Activated naive CD8-positive, alpha-beta T cell treated with anti-CD3 and anti-CD28 coated beads, Interleukin-2, amount 50 U/mL, for 24 hours (primary cell): Measurements from ENCODE around the gene SRGAP2C.
A peak's percentile ranks its signal among the peaks of the same experiment; 100 is the strongest.
"Not testable (repeated sequence)": the region's sequence is repeated elsewhere in the genome, so short reads cannot be mapped to it uniquely, and the experiment has no call there.

Source experiments
- ATAC-seq: fragments of 150-1000 bp; cut with Tn5 transposase; one replicate; pipeline ENCODE4 v1.10.0; 2021
- DNase-seq: peaks from one replicate; pipeline ENCODE4 v3.0.0; 2021
- H3K27ac Mint-ChIP-seq: one replicate; pipeline ENCODE4 v1.8.0; 2021; ENCODE audit warnings: mild to moderate bottlenecking, mixed read lengths
- H3K27me3 Mint-ChIP-seq: one replicate; pipeline ENCODE4 v1.8.0; 2021; ENCODE audit warnings: mixed read lengths
- H3K36me3 Mint-ChIP-seq: one replicate; pipeline ENCODE4 v1.8.0; 2021; ENCODE audit warnings: low read depth, mixed read lengths
- H3K4me1 Mint-ChIP-seq: one replicate; pipeline ENCODE4 v1.8.0; 2021; ENCODE audit warnings: mixed read lengths
- H3K4me3 Mint-ChIP-seq: one replicate; pipeline ENCODE4 v1.8.0; 2021; ENCODE audit warnings: mild to moderate bottlenecking, moderate library complexity, mixed read lengths
- H3K9me3 Mint-ChIP-seq: one replicate; pipeline ENCODE4 v1.8.0; 2021; ENCODE audit warnings: mixed read lengths

The SRGAP2C gene

GRCh38 chr1:121205786-121206711, 21.3 kb downstream of the SRGAP2C start:
- H3K27me3 Mint-ChIP-seq, H3K4me3 Mint-ChIP-seq, H3K36me3 Mint-ChIP-seq, DNase-seq, H3K27ac Mint-ChIP-seq, H3K4me1 Mint-ChIP-seq, H3K9me3 Mint-ChIP-seq: not testable (repeated sequence)
- ATAC-seq = peak; percentile 24

- H3K27ac Mint-ChIP-seq, H3K27me3 Mint-ChIP-seq, H3K4me3 Mint-ChIP-seq, H3K9me3 Mint-ChIP-seq, DNase-seq, H3K36me3 Mint-ChIP-seq, H3K4me1 Mint-ChIP-seq, ATAC-seq: not testable (repeated sequence)
Observed at GRCh38 chr1:121207328-121207727, 22.6 kb downstream of the SRGAP2C start.

GRCh38 chr1:121208375-121208774, 23.6 kb downstream of the SRGAP2C start:
- H3K4me3 Mint-ChIP-seq, DNase-seq: not testable (repeated sequence)

GRCh38 chr1:121210778-121211177, 26.0 kb downstream of the SRGAP2C start:
- not testable (repeated sequence) for H3K4me3 Mint-ChIP-seq, H3K36me3 Mint-ChIP-seq, H3K27ac Mint-ChIP-seq, ATAC-seq, H3K27me3 Mint-ChIP-seq, H3K9me3 Mint-ChIP-seq, DNase-seq, H3K4me1 Mint-ChIP-seq

More at GRCh38 chr1:121208375-121208774, 23.6 kb downstream of the SRGAP2C start:
- H3K36me3 Mint-ChIP-seq, ATAC-seq, H3K27ac Mint-ChIP-seq, H3K9me3 Mint-ChIP-seq, H3K4me1 Mint-ChIP-seq, H3K27me3 Mint-ChIP-seq: not testable (repeated sequence)

- not testable (repeated sequence) for H3K9me3 Mint-ChIP-seq, DNase-seq, H3K4me1 Mint-ChIP-seq, H3K4me3 Mint-ChIP-seq, H3K27me3 Mint-ChIP-seq, H3K27ac Mint-ChIP-seq, H3K36me3 Mint-ChIP-seq, ATAC-seq
Observed at GRCh38 chr1:121213491-121213890, 28.7 kb downstream of the SRGAP2C start.

GRCh38 chr1:121214544-121215156, 29.9 kb downstream of the SRGAP2C start:
- H3K36me3 Mint-ChIP-seq, H3K27ac Mint-ChIP-seq, H3K4me1 Mint-ChIP-seq, H3K27me3 Mint-ChIP-seq, DNase-seq, ATAC-seq, H3K9me3 Mint-ChIP-seq, H3K4me3 Mint-ChIP-seq: not testable (repeated sequence)

GRCh38 chr1:121215699-121216417, 31.1 kb downstream of the SRGAP2C start:
- peak; percentile 28 for ATAC-seq
- not testable (repeated sequence) for H3K9me3 Mint-ChIP-seq, H3K36me3 Mint-ChIP-seq, H3K4me1 Mint-ChIP-seq, H3K27me3 Mint-ChIP-seq, H3K27ac Mint-ChIP-seq, DNase-seq, H3K4me3 Mint-ChIP-seq

- not testable (repeated sequence) for H3K27ac Mint-ChIP-seq
Observed at GRCh38 chr1:121216676-121217075, 31.9 kb downstream of the SRGAP2C start.

GRCh38 chr1:121221770-121222169, 37.0 kb downstream of the SRGAP2C start:
- H3K27ac Mint-ChIP-seq, H3K4me3 Mint-ChIP-seq, H3K4me1 Mint-ChIP-seq, DNase-seq, H3K36me3 Mint-ChIP-seq, H3K27me3 Mint-ChIP-seq, H3K9me3 Mint-ChIP-seq: not testable (repeated sequence)
- peak; percentile 21 for ATAC-seq

More at GRCh38 chr1:121216676-121217075, 31.9 kb downstream of the SRGAP2C start:
- H3K36me3 Mint-ChIP-seq, H3K9me3 Mint-ChIP-seq, H3K4me3 Mint-ChIP-seq, ATAC-seq, DNase-seq, H3K27me3 Mint-ChIP-seq, H3K4me1 Mint-ChIP-seq: not testable (repeated sequence)

GRCh38 chr1:121224714-121225113, 39.9 kb downstream of the SRGAP2C start:
- H3K27me3 Mint-ChIP-seq, H3K27ac Mint-ChIP-seq, H3K36me3 Mint-ChIP-seq, H3K4me1 Mint-ChIP-seq, H3K9me3 Mint-ChIP-seq, H3K4me3 Mint-ChIP-seq, DNase-seq: not testable (repeated sequence)
- peak; percentile 85 for ATAC-seq

- not testable (repeated sequence) for H3K4me1 Mint-ChIP-seq, H3K9me3 Mint-ChIP-seq, DNase-seq, H3K27me3 Mint-ChIP-seq, H3K36me3 Mint-ChIP-seq, H3K4me3 Mint-ChIP-seq, ATAC-seq, H3K27ac Mint-ChIP-seq
Observed at GRCh38 chr1:121226295-121226904, 41.6 kb downstream of the SRGAP2C start.

- ATAC-seq, H3K27ac Mint-ChIP-seq, H3K27me3 Mint-ChIP-seq, H3K9me3 Mint-ChIP-seq, H3K4me1 Mint-ChIP-seq, H3K36me3 Mint-ChIP-seq, DNase-seq, H3K4me3 Mint-ChIP-seq: not testable (repeated sequence)
Observed at GRCh38 chr1:121226925-121227324, 42.1 kb downstream of the SRGAP2C start.

GRCh38 chr1:121227544-121228330, 43.0 kb downstream of the SRGAP2C start:
- not testable (repeated sequence) for H3K27me3 Mint-ChIP-seq, DNase-seq, H3K4me1 Mint-ChIP-seq, H3K9me3 Mint-ChIP-seq, ATAC-seq, H3K27ac Mint-ChIP-seq, H3K4me3 Mint-ChIP-seq, H3K36me3 Mint-ChIP-seq

GRCh38 chr1:121230636-121231035, 45.9 kb downstream of the SRGAP2C start:
- H3K27me3 Mint-ChIP-seq, ATAC-seq, DNase-seq, H3K9me3 Mint-ChIP-seq, H3K4me3 Mint-ChIP-seq, H3K4me1 Mint-ChIP-seq, H3K36me3 Mint-ChIP-seq, H3K27ac Mint-ChIP-seq: not testable (repeated sequence)
